Subcutaneous adipose tissue (tissue), 4 donors: Measurements from ENCODE around the gene MYO1F. TPM values are rescaled to one million over a fixed set of nuclear protein-coding genes. Genes with fewer than 3 reads are reported as not detected.

ENCODE experiments used
- CTCF ChIP-seq: fragments of 450-650 bp; IDR thresholded peaks from one replicate; pipeline ENCODE4 v1.5.1; 2016; ENCODE audit warnings: low read depth, mild to moderate bottlenecking, control low read depth, antibody characterized with exemption, moderate library complexity
- total RNA-seq, 4 donors: library from RNA; depleted of rRNA; stranded (reverse); fragments of >200 nt; gene quantifications; one replicate each; pipeline ENCODE4 v1.1.0, GENCODE V29; 2016

Gene MYO1F
- total RNA-seq, 4 donors from 2014 or later: 13.4 to 48.3 (median 26.0) TPM

DNA sequence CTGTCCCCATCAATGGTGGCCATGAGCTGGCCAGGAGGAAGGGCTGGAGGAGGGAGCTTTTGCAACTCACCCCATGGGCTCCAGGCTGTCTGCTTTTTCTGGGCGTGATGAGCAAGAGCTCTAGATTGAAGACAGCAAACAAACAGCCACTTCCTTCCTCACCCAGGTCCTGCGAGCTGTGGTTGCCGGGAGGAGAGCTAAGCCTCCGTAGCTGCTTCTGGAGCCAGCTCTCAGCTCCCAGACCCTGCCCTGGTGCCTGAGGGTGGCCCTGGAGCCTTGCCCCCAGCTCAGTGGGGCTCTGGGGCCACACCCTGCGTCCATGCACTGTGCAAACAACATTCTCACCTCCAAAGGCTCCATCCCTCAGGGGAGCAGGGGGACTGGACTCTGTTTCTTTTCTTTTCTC is 6.2 kb downstream of the MYO1F start:
- TF ChIP-seq CTCF: no peak

GRCh38 chr19:8569066-8569771 is 8.0 kb downstream of the MYO1F start:
- TF ChIP-seq CTCF: no peak

GRCh38 chr19:8567522-8568172 is 9.6 kb downstream of the MYO1F start:
- no peak for TF ChIP-seq CTCF

DNA sequence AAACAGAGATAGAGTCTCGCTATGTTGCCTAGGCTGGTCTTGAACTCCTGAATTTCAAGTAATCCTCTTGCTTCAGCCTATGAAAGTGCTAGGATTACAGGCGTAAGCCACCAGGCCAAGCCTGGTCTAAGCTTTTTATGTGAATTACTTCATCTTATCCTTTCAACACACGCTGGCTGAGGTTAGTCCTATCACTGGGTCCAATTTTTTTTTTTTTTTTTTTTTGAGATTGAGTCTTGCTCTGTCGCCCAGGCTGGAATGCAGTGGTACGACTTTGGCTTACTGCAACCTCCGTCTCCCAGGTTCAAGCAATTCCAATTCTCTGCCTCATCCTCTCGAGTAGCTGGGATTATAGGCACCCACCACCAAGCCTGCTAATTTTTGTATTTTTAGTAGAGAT is 10.4 kb downstream of the MYO1F start:
- TF ChIP-seq CTCF: no peak

GRCh38 chr19:8561075-8561764 is 16.0 kb downstream of the MYO1F start:
- no peak for TF ChIP-seq CTCF

DNA sequence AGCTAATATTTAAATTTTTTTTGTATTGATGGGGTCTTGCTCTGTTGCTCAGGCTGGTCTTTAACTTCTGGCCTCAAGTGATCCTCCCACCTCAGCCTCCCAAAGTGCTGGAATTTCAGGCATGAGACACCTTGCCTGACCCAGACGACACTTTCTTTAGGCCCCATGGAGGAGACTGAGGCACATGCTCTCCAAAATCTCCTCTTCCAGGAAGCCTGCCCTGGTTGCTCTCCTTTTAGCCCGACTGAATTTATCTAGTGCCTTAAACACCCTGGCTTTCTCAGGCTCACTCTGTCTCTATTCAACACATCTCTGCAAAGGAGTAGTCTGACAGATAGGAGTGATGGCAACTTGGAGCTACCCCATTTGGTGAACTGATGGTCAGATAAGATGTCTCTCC is 18.9 kb downstream of the MYO1F start:
- no peak for TF ChIP-seq CTCF

DNA sequence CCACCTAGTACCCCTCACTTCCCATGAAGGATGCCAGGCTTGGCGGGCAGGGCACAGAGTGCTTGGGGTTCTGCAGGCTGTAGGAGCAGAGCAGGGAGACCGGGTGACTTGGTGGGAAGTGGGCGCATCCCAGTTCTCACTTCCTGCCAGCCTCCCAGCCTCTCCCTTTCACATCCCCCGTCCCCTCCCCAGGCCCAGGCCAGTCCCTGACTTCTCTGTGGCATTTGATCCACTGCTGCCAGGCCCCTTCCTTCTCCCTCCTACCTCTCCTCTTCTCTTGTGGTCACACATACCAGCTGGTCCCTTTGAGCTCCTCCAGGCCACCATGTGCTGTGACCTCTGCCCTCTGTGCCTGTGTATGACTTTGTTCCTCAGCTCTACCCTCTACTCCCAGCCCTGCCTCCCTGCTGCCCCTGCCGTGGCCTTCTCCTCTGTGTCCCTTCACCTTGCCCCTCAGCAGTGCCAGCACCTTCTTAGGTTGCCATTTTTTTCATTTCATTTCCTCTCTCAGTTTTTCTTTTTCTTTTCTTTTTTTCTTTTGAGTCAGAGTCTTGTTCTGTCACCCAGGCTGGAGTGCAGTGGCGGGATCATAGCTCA is 19.5 kb downstream of the MYO1F start:
- TF ChIP-seq CTCF: no peak
